Keratinocyte (primary cell): ENCODE measurements around the gene SLC9A3. TPM values are rescaled to one million over a fixed set of nuclear protein-coding genes. Genes with fewer than 3 reads are reported as not detected.

Source experiments
- DNase-seq: peaks from one replicate; pipeline ENCODE4 v3.0.0-alpha.2; 2011; ENCODE audit warnings: low read depth, missing footprints, low spot score
- FAIRE-seq: peaks from 2 replicates; lab custom pipeline; 2011; peaks lifted over from hg19 to GRCh38; lab: Jason Lieb, UNC
- H2AFZ ChIP-seq: 2 replicates; pipeline ENCODE4 v1.6.0; 2012; ENCODE audit warnings: low read length, control low read depth, inconsistent platforms; ENCODE audit not compliant: control insufficient read depth
- H3K27ac ChIP-seq: 2 replicates; pipeline ENCODE4 v1.5.1; 2011; ENCODE audit warnings: low read length; ENCODE audit not compliant: control insufficient read depth, insufficient read depth
- H3K27me3 ChIP-seq: 3 replicates; pipeline ENCODE4 v1.6.0; 2011; ENCODE audit warnings: low read length; ENCODE audit not compliant: control insufficient read depth, insufficient read depth; ENCODE audit errors: extremely low read depth
- H3K36me3 ChIP-seq, 2 experiments: 2 replicates in 1 of 2; 3 replicates in 1 of 2; pipeline ENCODE4 v1.5.1; 2011; ENCODE audit warnings: low read length in 2 of 2, mild to moderate bottlenecking in 1 of 2; ENCODE audit not compliant: control insufficient read depth in 2 of 2, insufficient read depth in 2 of 2; ENCODE audit errors: extremely low read depth in 1 of 2
- H3K4me1 ChIP-seq: 3 replicates; pipeline ENCODE4 v1.5.1; 2011; ENCODE audit warnings: low read length; ENCODE audit not compliant: control insufficient read depth, insufficient read depth; ENCODE audit errors: extremely low read depth
- H3K4me2 ChIP-seq: 3 replicates; pipeline ENCODE4 v1.6.0; 2011; ENCODE audit warnings: low read depth, low read length; ENCODE audit not compliant: control insufficient read depth, insufficient read depth; ENCODE audit errors: extremely low read depth
- H3K4me3 ChIP-seq, 3 experiments: fragments of 200-600 bp in 1 of 3; sonication (generic) in 1 of 3; 2 replicates in 2 of 3; 3 replicates in 1 of 3; pipeline ENCODE4 v1.5.1; 2011 to 2016; ENCODE audit warnings: low read length in 3 of 3, mild to moderate bottlenecking in 3 of 3, control low read depth in 2 of 3, inconsistent platforms in 1 of 3, low read depth in 1 of 3, mixed read lengths in 1 of 3, mixed run types in 1 of 3, moderate library complexity in 1 of 3; ENCODE audit not compliant: control insufficient read depth in 2 of 3, insufficient read depth in 2 of 3; ENCODE audit errors: extremely low read depth in 1 of 3
- H3K79me2 ChIP-seq: 2 replicates; pipeline ENCODE4 v1.6.0; 2012; ENCODE audit warnings: low read length; ENCODE audit not compliant: control insufficient read depth, insufficient read depth
- H3K9ac ChIP-seq: 3 replicates; pipeline ENCODE4 v1.6.0; 2011; ENCODE audit warnings: low read length; ENCODE audit not compliant: control insufficient read depth, insufficient read depth; ENCODE audit errors: extremely low read depth
- H3K9me1 ChIP-seq: 3 replicates; pipeline ENCODE4 v1.6.0; 2011; ENCODE audit warnings: low read length; ENCODE audit not compliant: control insufficient read depth, insufficient read depth; ENCODE audit errors: extremely low read depth
- H3K9me3 ChIP-seq: 2 replicates; pipeline ENCODE4 v1.5.1; 2012; ENCODE audit warnings: low read depth, low read length; ENCODE audit not compliant: control insufficient read depth
- H4K20me1 ChIP-seq: 3 replicates; pipeline ENCODE4 v1.6.0; 2011; ENCODE audit warnings: low read length; ENCODE audit not compliant: control insufficient read depth, insufficient read depth; ENCODE audit errors: extremely low read depth
- EZH2 ChIP-seq: IDR thresholded peaks from one replicate; pipeline ENCODE4 v1.6.1; 2012; ENCODE audit warnings: inconsistent platforms, mild to moderate bottlenecking, low read length, moderate library complexity
- dilution Hi-C: fragments of 300-500 bp; cut with MboI; formaldehyde crosslinking; loops from one replicate; pipeline ENCODE4 v1.7.0; 2020; ENCODE audit warnings: low sequenced_read_pairs; ENCODE audit not compliant: extremely low pct_ligation_motif_present
- polyA plus RNA-seq, 5 experiments: library from polyadenylated mRNA; depleted of rRNA in 3 of 5; stranded (reverse) in 3 of 5; stranded (forward) in 1 of 5; unstranded in 1 of 5; fragments of >200 nt; gene quantifications; 1 replicate in 1 of 5; 2 replicates in 3 of 5; 3 replicates in 1 of 5; pipeline versions ENCODE4 v1.2.1 to v1.2.3, GENCODE V29; 2011 to 2012; ENCODE audit warnings: missing spikeins in 2 of 5, low read depth in 1 of 5, low replicate concordance in 1 of 5
- TF ChIP-seq, protein P1 (sequence below), 3 experiments: IDR thresholded peaks in 1 of 3; conservative IDR thresholded peaks in 1 of 3; optimal IDR thresholded peaks in 1 of 3; 2 replicates in 2 of 3; 3 replicates in 1 of 3; pipeline versions ENCODE3 to v1.5.1; 2011; ENCODE audit warnings: low read length in 3 of 3, mild to moderate bottlenecking in 3 of 3, moderate library complexity in 2 of 3, control low read depth in 1 of 3, inconsistent platforms in 1 of 3; ENCODE audit not compliant: insufficient read depth in 2 of 3; ENCODE audit errors: extremely low read depth in 1 of 3

SLC9A3 gene
- polyA plus RNA-seq, 1 donor (not counting 4 experiments of a cell fraction or from before 2014, with no cell fraction given), result 0.55 TPM

GRCh38 chr5:478369-478981 lies 45.8 kb downstream of the SLC9A3 start:
- no peak overlapping the region for H2AFZ ChIP-seq
- no peak overlapping the region for H3K9ac ChIP-seq
- H3K27ac ChIP-seq, result no peak overlapping the region
- peaks cover 28% of the 10 kb centered on the region for H3K27me3 ChIP-seq
- H3K9me3 ChIP-seq, result no peaks in the 10 kb centered on the region
- no peak overlapping the region for H3K4me2 ChIP-seq
- no peaks in the 10 kb centered on the region for H4K20me1 ChIP-seq
- no peak overlapping the region for H3K4me3 ChIP-seq
- H3K36me3 ChIP-seq, result no peaks in the 10 kb centered on the region
- H3K79me2 ChIP-seq, result no peaks in the 10 kb centered on the region
- no peak for FAIRE-seq
- H3K4me1 ChIP-seq, result peaks cover 13% of the 10 kb centered on the region
- dilution Hi-C loops, result no loop called here
- no peaks in the 10 kb centered on the region for H3K9me1 ChIP-seq
- no peak for DNase-seq
- TF ChIP-seq EZH2, result no peak
- TF ChIP-seq, protein P1, sequence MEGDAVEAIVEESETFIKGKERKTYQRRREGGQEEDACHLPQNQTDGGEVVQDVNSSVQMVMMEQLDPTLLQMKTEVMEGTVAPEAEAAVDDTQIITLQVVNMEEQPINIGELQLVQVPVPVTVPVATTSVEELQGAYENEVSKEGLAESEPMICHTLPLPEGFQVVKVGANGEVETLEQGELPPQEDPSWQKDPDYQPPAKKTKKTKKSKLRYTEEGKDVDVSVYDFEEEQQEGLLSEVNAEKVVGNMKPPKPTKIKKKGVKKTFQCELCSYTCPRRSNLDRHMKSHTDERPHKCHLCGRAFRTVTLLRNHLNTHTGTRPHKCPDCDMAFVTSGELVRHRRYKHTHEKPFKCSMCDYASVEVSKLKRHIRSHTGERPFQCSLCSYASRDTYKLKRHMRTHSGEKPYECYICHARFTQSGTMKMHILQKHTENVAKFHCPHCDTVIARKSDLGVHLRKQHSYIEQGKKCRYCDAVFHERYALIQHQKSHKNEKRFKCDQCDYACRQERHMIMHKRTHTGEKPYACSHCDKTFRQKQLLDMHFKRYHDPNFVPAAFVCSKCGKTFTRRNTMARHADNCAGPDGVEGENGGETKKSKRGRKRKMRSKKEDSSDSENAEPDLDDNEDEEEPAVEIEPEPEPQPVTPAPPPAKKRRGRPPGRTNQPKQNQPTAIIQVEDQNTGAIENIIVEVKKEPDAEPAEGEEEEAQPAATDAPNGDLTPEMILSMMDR (optimal IDR thresholded peaks at IDR 0.05 in 1 of 3, IDR thresholded peaks at IDR 0.05 in 1 of 3, conservative IDR thresholded peaks at IDR 0.05 in 1 of 3; ENCODE audit: extremely low read depth in 1 of 3, insufficient read depth in 2 of 3, low read length in 3 of 3), result no peak

DNA sequence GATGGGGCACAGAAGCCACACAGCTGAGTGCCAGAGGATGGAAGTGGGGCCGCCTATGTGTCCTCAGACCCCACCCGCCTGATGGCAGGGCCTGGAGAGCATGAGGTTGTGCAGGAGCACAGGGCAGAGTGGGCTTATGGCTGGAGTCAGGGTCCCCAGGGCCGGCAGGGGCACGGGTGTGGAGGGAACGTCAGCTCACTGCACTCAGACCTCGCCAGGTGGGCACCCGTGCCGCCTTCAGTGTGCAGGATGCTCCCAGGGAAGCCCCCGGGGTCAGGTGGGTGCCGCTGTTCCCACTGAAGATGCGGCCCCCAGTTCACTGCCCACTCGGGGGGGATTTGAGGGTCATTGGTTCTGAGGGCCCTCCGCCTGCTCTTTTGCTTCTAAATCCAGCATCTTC lies 46.4 kb downstream of the SLC9A3 start:
- TF ChIP-seq, protein P1 (optimal IDR thresholded peaks at IDR 0.05 in 1 of 3, IDR thresholded peaks at IDR 0.05 in 1 of 3, conservative IDR thresholded peaks at IDR 0.05 in 1 of 3; ENCODE audit: extremely low read depth in 1 of 3, insufficient read depth in 2 of 3, low read length in 3 of 3), result no peak
- no peak for TF ChIP-seq EZH2
- Histone ChIP-seq H3K4me1 (peaks cover 13% of the 10 kb centered on the region), H3K36me3 (no peaks in the 10 kb centered on the region), H3K4me2 (no peak overlapping the region), H2AFZ (no peak overlapping the region), H4K20me1 (no peaks in the 10 kb centered on the region), H3K9ac (no peak overlapping the region), H3K9me3 (no peaks in the 10 kb centered on the region), H3K79me2 (no peaks in the 10 kb centered on the region), H3K9me1 (no peaks in the 10 kb centered on the region), H3K4me3 (no peak overlapping the region), H3K27ac (no peak overlapping the region), H3K27me3 (peaks cover 28% of the 10 kb centered on the region)
- DNase-seq (no peak), FAIRE-seq (no peak)
- dilution Hi-C loops, result no loop called here
